K562 (cell line): ENCODE results near the gene CAPN13.

Experiments used
- CTCF ChIP-seq, 3 experiments: IDR thresholded peaks in 2 of 3; conservative IDR thresholded peaks in 1 of 3; 2 replicates each; pipeline ENCODE4 v1.5.1; 2011 to 2012; ENCODE audit warnings: low read length in 3 of 3, mild to moderate bottlenecking in 3 of 3, control low read depth in 2 of 3, improper control_type of control experiment in 1 of 3, inconsistent platforms in 1 of 3, low read depth in 1 of 3, mixed read lengths in 1 of 3, moderate library complexity in 1 of 3; ENCODE audit not compliant: insufficient read depth in 2 of 3
- HEY1 ChIP-seq: fragments of 250-450 bp; sonication (Bioruptor Pico); IDR thresholded peaks from 2 replicates; pipeline ENCODE4 v1.5.0; 2020; ENCODE audit warnings: mild to moderate bottlenecking, moderate library complexity, borderline replicate concordance

- TF ChIP-seq CTCF (IDR thresholded peaks at IDR 0.05 in 2 of 3, conservative IDR thresholded peaks at IDR 0.05 in 1 of 3; ENCODE audit: insufficient read depth in 2 of 3, low read depth in 1 of 3, low read length in 3 of 3): no peak
- TF ChIP-seq HEY1: no peak
Observed at GRCh38 chr2:30769891-30770462, 37.3 kb downstream of the CAPN13 start.
